Astrocyte of the spinal cord (primary cell): ENCODE measurements around the gene DCDC1.
A peak's percentile ranks its signal among the peaks of the same experiment; 100 is the strongest.

Experiments
- DNase-seq: peaks from one replicate; pipeline ENCODE4 v3.0.0; 2011; ENCODE audit warnings: low read depth, low spot score
- H3K4me3 ChIP-seq: 2 replicates; pipeline ENCODE4 v1.5.1; 2011; ENCODE audit warnings: low read depth, mild to moderate bottlenecking, low read length, moderate library complexity
- CTCF ChIP-seq: IDR thresholded peaks from 2 replicates; pipeline ENCODE4 v1.5.1; 2012; ENCODE audit warnings: low read depth, mild to moderate bottlenecking, low read length, inconsistent platforms
- in situ Hi-C: cut with HindIII; loops from 2 replicates; pipeline ENCODE4 v1.10.0; 2017; ENCODE audit warnings: low sequenced_read_pairs

Gene DCDC1

DNA sequence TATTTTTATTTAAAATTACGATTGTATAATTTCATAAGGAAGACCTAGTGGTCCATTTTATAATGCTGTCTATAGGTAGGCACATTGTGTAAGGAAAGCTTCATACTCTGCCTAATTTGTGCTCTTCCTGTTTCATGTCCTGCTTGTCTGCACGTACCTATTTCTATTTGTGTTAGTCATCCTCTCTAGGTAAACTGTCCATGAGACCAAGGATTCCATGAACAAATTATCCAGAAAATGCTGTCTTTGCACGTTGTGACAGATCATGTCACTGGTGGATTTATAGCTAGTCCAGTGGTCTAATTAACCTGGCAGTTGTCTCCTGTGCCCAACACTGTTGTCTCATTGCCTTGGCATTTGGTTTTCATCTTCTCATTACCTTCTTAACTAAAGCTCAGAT, 44.8 kb upstream of the DCDC1 start:
- no peak for TF ChIP-seq CTCF
- no peak overlapping the region for H3K4me3 ChIP-seq
- in situ Hi-C loops: no loop called here
- DNase-seq: no peak

DNA sequence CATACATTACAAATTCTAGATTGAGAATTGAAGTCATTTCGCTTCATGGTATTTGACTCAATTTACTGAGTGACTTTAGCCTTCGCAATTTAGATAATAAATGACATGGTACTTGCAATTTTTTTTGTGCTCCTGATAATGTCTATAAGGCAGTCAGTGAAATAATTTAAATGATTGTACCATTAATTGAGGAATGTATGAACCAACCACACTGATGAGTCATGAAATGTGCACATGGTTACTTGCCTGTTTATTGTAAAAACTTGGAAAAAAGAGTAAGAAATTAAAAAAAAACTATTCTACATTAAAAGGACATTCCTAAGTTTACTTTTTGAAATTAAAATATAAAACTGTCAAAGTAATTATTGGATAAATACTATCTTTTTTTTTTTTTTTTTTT, 43.4 kb upstream of the DCDC1 start:
- no peak overlapping the region for H3K4me3 ChIP-seq
- in situ Hi-C loops: no loop called here
- no peak for TF ChIP-seq CTCF
- DNase-seq: peak; percentile 63

GRCh38 chr11:31408201-31408600, 38.7 kb upstream of the DCDC1 start:
- no peak for DNase-seq
- no peak for TF ChIP-seq CTCF
- in situ Hi-C loops: no loop called here

DNA sequence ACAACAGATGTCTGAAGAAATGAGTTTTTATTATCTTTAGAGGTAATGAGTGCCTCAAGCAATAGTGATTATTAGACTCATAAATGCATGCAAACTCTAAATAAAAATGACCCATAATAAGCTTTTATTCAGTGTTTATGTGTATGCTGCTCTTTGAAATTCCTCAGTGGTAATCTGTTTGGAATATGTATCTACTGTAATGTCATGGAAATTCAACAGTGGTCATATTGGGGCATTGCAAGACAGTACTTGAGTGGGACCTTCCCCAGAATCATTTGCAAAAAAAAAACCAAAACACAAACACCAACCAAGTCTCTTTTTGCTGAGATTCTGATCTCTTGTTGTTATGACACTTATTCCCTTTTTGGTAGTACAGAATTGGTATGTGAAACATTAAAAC, 35.1 kb upstream of the DCDC1 start:
- H3K4me3 ChIP-seq: no peak overlapping the region
- in situ Hi-C loops: no loop called here
- no peak for DNase-seq
- no peak for TF ChIP-seq CTCF

More at GRCh38 chr11:31408201-31408600, 38.7 kb upstream of the DCDC1 start:
- H3K4me3 ChIP-seq: no peak overlapping the region

DNA sequence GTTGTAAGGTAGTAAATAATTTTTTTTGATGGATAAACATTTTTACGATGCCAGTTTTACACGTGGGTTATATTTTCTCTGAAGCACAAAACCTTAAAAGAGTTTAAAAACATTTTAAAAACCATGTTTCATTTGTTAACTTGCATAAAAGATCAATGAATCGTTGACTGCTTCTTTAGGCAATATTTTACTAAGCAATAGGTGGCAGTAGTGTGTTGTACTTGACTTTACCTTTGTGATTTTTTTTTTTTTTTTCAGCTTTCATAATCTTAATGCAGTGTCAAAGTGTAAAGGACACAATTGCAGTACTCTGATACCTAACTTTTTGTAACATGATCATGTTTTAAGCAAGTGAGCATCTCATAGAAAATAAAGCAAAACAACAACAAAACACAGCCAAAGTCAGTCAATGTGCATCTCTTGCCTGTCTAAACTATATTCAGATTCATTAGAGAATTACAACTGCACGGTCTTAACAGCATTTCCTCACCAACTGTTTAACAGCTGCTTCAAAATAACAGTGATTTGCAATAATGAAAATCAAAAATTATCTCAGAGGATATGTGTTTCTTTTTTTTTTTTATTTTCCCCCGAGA, 27.8 kb upstream of the DCDC1 start:
- DNase-seq: peak; percentile 29

GRCh38 chr11:31387379-31387778, 17.8 kb upstream of the DCDC1 start:
- DNase-seq: no peak
- TF ChIP-seq CTCF: no peak
- in situ Hi-C loops: no loop called here
- no peak overlapping the region for H3K4me3 ChIP-seq

More for the DNA sequence above, 27.8 kb upstream of the DCDC1 start:
- peak; percentile 56 for TF ChIP-seq CTCF
- in situ Hi-C loops: no loop called here
- no peak overlapping the region for H3K4me3 ChIP-seq
